ENCODE measurements around the gene CAVIN1.

The CAVIN1 gene

DNA sequence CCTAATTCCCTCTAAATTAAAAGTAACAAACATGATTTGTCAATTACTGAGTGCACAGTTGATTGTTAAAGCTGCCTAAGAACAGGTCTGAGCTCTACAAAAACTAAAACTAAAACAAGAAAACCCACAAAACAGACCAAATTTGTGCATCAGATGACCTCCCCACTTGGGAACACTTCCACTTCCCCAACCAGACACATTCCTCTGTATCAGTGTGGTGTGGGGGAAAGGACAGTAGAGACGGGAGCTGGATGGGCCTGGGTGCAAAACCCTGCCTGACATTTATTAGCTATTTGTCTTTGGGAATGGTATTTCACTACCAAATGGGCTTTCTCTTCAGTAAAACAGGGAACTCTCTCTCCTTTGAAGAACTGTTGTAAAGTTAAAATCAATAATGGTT lies 64.6 kb downstream of the CAVIN1 start:
- H3K4me1 Mint-ChIP-seq, result peaks cover 10% of the 10 kb centered on the region
- peaks cover 9% of the 10 kb centered on the region for H3K9me3 Mint-ChIP-seq
- peaks cover 5% of the 10 kb centered on the region for H3K36me3 Mint-ChIP-seq (ENCODE audit: low read depth)
- DNase-seq, result no peak
- TF ChIP-seq, protein P1, sequence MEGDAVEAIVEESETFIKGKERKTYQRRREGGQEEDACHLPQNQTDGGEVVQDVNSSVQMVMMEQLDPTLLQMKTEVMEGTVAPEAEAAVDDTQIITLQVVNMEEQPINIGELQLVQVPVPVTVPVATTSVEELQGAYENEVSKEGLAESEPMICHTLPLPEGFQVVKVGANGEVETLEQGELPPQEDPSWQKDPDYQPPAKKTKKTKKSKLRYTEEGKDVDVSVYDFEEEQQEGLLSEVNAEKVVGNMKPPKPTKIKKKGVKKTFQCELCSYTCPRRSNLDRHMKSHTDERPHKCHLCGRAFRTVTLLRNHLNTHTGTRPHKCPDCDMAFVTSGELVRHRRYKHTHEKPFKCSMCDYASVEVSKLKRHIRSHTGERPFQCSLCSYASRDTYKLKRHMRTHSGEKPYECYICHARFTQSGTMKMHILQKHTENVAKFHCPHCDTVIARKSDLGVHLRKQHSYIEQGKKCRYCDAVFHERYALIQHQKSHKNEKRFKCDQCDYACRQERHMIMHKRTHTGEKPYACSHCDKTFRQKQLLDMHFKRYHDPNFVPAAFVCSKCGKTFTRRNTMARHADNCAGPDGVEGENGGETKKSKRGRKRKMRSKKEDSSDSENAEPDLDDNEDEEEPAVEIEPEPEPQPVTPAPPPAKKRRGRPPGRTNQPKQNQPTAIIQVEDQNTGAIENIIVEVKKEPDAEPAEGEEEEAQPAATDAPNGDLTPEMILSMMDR (IDR thresholded peaks at IDR 0.05), result no peak
- no peak overlapping the region for H3K4me3 Mint-ChIP-seq
- no peaks in the 10 kb centered on the region for H3K27me3 Mint-ChIP-seq (ENCODE audit: low read depth, poor library complexity)
- no peak overlapping the region for H3K27ac Mint-ChIP-seq

DNA sequence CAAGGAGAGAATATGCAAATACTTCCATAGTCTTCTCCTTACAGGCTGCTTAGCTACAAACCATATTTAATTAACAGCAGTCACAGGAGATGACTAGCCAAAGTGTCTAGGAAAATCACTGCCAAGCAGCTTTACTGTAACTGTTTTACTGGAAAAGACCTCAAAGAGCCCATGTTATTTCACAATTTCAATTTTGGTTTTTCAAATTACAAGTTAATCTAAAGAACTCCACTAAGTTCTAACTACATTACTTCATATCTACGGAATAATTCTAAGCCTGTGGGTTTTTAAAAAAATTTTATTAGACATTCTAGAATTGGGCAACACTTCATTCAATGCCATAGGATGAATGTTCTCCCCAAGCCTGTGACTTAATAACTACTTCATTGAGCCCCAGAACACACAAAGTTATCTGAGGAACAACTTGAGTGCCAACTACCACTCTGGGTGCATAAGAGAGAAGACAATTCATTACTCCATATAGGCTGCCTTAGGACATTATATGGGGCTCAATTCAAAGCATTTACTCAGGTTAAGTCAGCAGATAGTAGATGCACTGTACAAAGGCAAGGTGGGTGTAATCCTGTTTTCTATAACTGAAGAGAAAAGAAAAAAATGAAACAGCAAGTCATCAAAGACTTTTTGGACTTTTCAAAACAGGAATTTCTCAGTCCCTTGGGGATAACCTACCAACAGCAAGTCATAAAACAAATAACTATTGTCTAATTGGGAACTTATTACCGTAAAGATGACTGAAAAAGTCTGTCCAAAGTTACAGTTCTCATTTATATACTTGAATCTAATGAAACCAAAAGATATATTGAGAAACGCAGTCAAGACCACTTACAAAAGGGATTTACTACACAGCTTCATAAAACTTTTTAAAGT lies 67.9 kb downstream of the CAVIN1 start:
- no peak overlapping the region for H3K27ac Mint-ChIP-seq
- peaks cover 3% of the 10 kb centered on the region for H3K9me3 Mint-ChIP-seq
- H3K4me1 Mint-ChIP-seq, result no peaks in the 10 kb centered on the region
- TF ChIP-seq, protein P1 (IDR thresholded peaks at IDR 0.05), result no peak
- DNase-seq, result no peak
- no peaks in the 10 kb centered on the region for H3K27me3 Mint-ChIP-seq (ENCODE audit: low read depth, poor library complexity)
- H3K36me3 Mint-ChIP-seq (ENCODE audit: low read depth), result peaks cover 5% of the 10 kb centered on the region
- no peak overlapping the region for H3K4me3 Mint-ChIP-seq

Measured in nephron progenitor cell (in vitro differentiated cells).